GM12873 (cell line): ENCODE measurements around the gene SLFNL1.

Experiments used
- CTCF ChIP-seq: IDR thresholded peaks from 2 replicates; pipeline ENCODE4 v1.5.1; 2012; ENCODE audit warnings: low read depth, mild to moderate bottlenecking, moderate library complexity, low read length, control low read depth; ENCODE audit not compliant: insufficient read depth; ENCODE audit errors: missing control alignments

SLFNL1 gene

GRCh38 chr1:40985875-40986274, 35.6 kb downstream of the SLFNL1 start:
- no peak for TF ChIP-seq CTCF

- TF ChIP-seq CTCF, result no peak
These were observed 36.4 kb downstream of the SLFNL1 start for GRCh38 chr1:40985161-40985560.

- TF ChIP-seq CTCF, result no peak
These were observed 37.0 kb downstream of the SLFNL1 start for GRCh38 chr1:40984531-40984930.

- TF ChIP-seq CTCF, result no peak
These were observed 37.5 kb downstream of the SLFNL1 start for GRCh38 chr1:40984066-40984465.

- TF ChIP-seq CTCF, result no peak
These were observed 38.2 kb downstream of the SLFNL1 start for GRCh38 chr1:40983286-40983685.

- no peak for TF ChIP-seq CTCF
These were observed 38.8 kb downstream of the SLFNL1 start for GRCh38 chr1:40982721-40983120.

GRCh38 chr1:40981691-40982448, 39.7 kb downstream of the SLFNL1 start:
- no peak for TF ChIP-seq CTCF
